ENCODE measurements around the gene DNAJB12.
"Not testable (repeated sequence)": the region's sequence is repeated elsewhere in the genome, so short reads cannot be mapped to it uniquely, and the experiment has no call there.

DNAJB12 gene

GRCh38 chr10:72330069-72330426, 24.7 kb downstream of the DNAJB12 start:
- DNase-seq, result no peak

- DNase-seq, result no peak
These were observed 25.2 kb downstream of the DNAJB12 start for GRCh38 chr10:72329290-72330068.

GRCh38 chr10:72328829-72329204, 25.9 kb downstream of the DNAJB12 start:
- DNase-seq, result no peak

GRCh38 chr10:72328045-72328828, 26.5 kb downstream of the DNAJB12 start:
- DNase-seq, result no peak

- DNase-seq, result not testable (repeated sequence)
These were observed 27.8 kb downstream of the DNAJB12 start for GRCh38 chr10:72326665-72327603.

- DNase-seq, result not testable (repeated sequence)
These were observed 29.2 kb downstream of the DNAJB12 start for GRCh38 chr10:72325243-72326175.

- no peak for DNase-seq
These were observed 30.9 kb downstream of the DNAJB12 start for GRCh38 chr10:72323771-72324191.

- DNase-seq, result no peak
These were observed 31.5 kb downstream of the DNAJB12 start for GRCh38 chr10:72323108-72323749.

- no peak for DNase-seq
These were observed 32.2 kb downstream of the DNAJB12 start for GRCh38 chr10:72322280-72323058.

GRCh38 chr10:72322030-72322279, 32.8 kb downstream of the DNAJB12 start:
- DNase-seq, result no peak

GRCh38 chr10:72321248-72322029, 33.3 kb downstream of the DNAJB12 start:
- no peak for DNase-seq

GRCh38 chr10:72320676-72321247, 34.0 kb downstream of the DNAJB12 start:
- DNase-seq, result no peak

- peak; percentile 83 for DNase-seq
These were observed 35.1 kb downstream of the DNAJB12 start for GRCh38 chr10:72319416-72320254.

- no peak for DNase-seq
These were observed 36.1 kb downstream of the DNAJB12 start for GRCh38 chr10:72318418-72319262.

- no peak for DNase-seq
These were observed 37.8 kb downstream of the DNAJB12 start for GRCh38 chr10:72316748-72317435.

GRCh38 chr10:72316386-72316700, 38.4 kb downstream of the DNAJB12 start:
- DNase-seq, result no peak
